Right lobe of liver (tissue), 6 donors: Measurements from ENCODE around the gene ARFGAP2. TPM values are rescaled to one million over a fixed set of nuclear protein-coding genes. Genes with fewer than 3 reads are reported as not detected.

Experiments used
- ATAC-seq, 4 donors: fragments of 200-7000 bp; cut with Tn5 transposase; one replicate each; pipeline ENCODE4 v1.9.1; 2020; ENCODE audit warnings: mild to moderate bottlenecking in 4 of 4, moderate library complexity in 4 of 4
- DNase-seq, 3 donors: peaks; one replicate each; pipeline ENCODE4 v3.0.0-alpha.2; 2020
- H3K27ac ChIP-seq, 3 donors: fragments of 200-600 bp; one replicate each; pipeline ENCODE4 v1.8.0; 2022
- H3K27me3 ChIP-seq, 2 donors: fragments of 200-600 bp; one replicate each; pipeline ENCODE4 v1.8.0; 2022
- H3K36me3 ChIP-seq, 4 donors: fragments of 200-600 bp; sonication (generic) in 1 of 4; one replicate each; pipeline versions ENCODE4 v1.5.1 to v1.8.0; 2017 to 2022; ENCODE audit warnings: control low read depth in 1 of 4
- H3K4me1 ChIP-seq, 4 donors: fragments of 200-600 bp; sonication (generic) in 1 of 4; one replicate each; pipeline versions ENCODE4 v1.5.1 to v1.8.0; 2017 to 2022; ENCODE audit warnings: control low read depth in 1 of 4
- H3K4me3 ChIP-seq, 3 donors: fragments of 200-600 bp; one replicate each; pipeline ENCODE4 v1.8.0; 2022
- H3K9me3 ChIP-seq, 4 donors: fragments of 200-600 bp; sonication (generic) in 1 of 4; one replicate each; pipeline versions ENCODE4 v1.5.1 to v1.8.0; 2017 to 2022; ENCODE audit warnings: control low read depth in 1 of 4
- POLR2A ChIP-seq: fragments of 450-650 bp; IDR thresholded peaks from one replicate; pipeline ENCODE4 v1.6.1; 2017; ENCODE audit warnings: antibody characterized with exemption, mild to moderate bottlenecking
- WGBS: methylation state at CpG from one replicate; pipeline ENCODE4 v1.1.6; 2018; ENCODE audit warnings: low coverage, low lambda C conversion rate; ENCODE audit not compliant: insufficient coverage; ENCODE audit errors: missing lambda C conversion rate; 5-methylcytosine and 5-hydroxymethylcytosine counted together
- intact Hi-C, 2 donors: fragments of 100-400 bp; cut with DNase I; formaldehyde crosslinking; loops; one replicate each; pipeline versions ENCODE4 v1.11.2 to v1.14.1; 2022
- total RNA-seq, 6 experiments: library from RNA; depleted of rRNA in 2 of 6; stranded (reverse); fragments of >200 nt in 2 of 6; fragmentation: NEBNext Ultra II Directional in 3 of 6; extraction: Animal tissue kit (Norgen Biotek cat#: 25700) in 3 of 6; gene quantifications; one replicate each; pipeline versions ENCODE4 v1.1.0 to v1.2.4, GENCODE V29; 2016 to 2023
- TF ChIP-seq, protein P1 (sequence below), 4 donors: fragments of 200-600 bp in 3 of 4; fragments of 450-650 bp in 1 of 4; IDR thresholded peaks; one replicate each; pipeline versions ENCODE4 v1.5.1 to v1.8.0; 2016 to 2022; ENCODE audit warnings: antibody characterized with exemption in 4 of 4, mild to moderate bottlenecking in 2 of 4
- donor health status: DM: no; HTN: yes; CAD: no.
- donor health status: DM: no; HTN: no; CAD: no.
- donor health status: DM: no; HTN: no; CAD: no.
- donor health status: DM: no; HTN: yes; CAD: no.
- donor health status: DM: no; HTN: yes; CAD: no.

Gene ARFGAP2
- total RNA-seq, 6 experiments from 2014 or later: 37.7 to 64.4 (median 62.1) TPM

DNA sequence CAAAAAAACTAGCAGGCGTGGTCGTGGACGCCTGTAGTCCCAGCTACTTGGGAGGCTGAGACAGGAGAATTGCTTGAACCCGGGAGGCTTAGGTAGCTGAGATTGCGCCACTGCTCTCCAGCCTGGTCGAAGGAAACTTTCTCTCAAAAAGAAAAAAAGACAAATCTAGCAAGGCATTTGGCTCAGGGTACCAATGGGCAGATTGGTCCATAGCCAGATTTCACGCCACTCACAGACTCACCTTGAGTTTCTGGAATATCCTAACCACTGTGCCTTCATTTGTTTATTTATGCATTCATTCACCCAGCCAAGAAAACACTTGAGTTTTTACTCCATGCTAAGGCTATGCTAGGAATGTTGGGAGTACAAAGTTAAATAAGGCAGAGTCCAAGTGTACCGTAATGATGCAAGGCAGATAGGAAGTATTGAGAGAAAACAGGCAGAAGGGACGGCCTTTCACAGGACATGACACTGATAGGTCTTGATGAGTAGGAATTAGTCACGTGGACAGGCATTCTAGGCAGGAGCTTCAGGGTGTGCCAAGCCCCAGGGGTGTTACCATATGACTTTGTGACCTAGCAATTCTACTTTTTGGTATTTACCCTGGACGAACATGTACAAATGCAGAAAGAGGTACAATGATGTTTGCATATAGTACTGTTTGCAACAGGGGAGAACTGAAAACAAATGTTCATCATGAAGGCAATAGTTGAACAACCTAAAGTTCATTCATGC lies 12.6 kb upstream of the ARFGAP2 start:
- peaks cover 0 to 51% (median 17%) of the 10 kb centered on the region in 4 donors for H3K4me1 ChIP-seq
- H3K4me3 ChIP-seq: no peak overlapping the region
- ATAC-seq: peak; percentile 64 to 77 (median 68)
- no peak for TF ChIP-seq POLR2A
- TF ChIP-seq, protein P1, sequence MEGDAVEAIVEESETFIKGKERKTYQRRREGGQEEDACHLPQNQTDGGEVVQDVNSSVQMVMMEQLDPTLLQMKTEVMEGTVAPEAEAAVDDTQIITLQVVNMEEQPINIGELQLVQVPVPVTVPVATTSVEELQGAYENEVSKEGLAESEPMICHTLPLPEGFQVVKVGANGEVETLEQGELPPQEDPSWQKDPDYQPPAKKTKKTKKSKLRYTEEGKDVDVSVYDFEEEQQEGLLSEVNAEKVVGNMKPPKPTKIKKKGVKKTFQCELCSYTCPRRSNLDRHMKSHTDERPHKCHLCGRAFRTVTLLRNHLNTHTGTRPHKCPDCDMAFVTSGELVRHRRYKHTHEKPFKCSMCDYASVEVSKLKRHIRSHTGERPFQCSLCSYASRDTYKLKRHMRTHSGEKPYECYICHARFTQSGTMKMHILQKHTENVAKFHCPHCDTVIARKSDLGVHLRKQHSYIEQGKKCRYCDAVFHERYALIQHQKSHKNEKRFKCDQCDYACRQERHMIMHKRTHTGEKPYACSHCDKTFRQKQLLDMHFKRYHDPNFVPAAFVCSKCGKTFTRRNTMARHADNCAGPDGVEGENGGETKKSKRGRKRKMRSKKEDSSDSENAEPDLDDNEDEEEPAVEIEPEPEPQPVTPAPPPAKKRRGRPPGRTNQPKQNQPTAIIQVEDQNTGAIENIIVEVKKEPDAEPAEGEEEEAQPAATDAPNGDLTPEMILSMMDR (IDR thresholded peaks at IDR 0.05): no peak
- H3K9me3 ChIP-seq: no peaks in the 10 kb centered on the region
- no peaks in the 10 kb centered on the region for H3K36me3 ChIP-seq
- 32% methylated on average over 11 of the region's 11 CpGs for WGBS
- H3K27ac ChIP-seq: peak overlapping the region in 2 of 3 donors; percentile 71 to 80
- peak; percentile 50 to 90 (median 72) for DNase-seq
- intact Hi-C loops: no loop called here
- H3K27me3 ChIP-seq: no peaks in the 10 kb centered on the region

DNA sequence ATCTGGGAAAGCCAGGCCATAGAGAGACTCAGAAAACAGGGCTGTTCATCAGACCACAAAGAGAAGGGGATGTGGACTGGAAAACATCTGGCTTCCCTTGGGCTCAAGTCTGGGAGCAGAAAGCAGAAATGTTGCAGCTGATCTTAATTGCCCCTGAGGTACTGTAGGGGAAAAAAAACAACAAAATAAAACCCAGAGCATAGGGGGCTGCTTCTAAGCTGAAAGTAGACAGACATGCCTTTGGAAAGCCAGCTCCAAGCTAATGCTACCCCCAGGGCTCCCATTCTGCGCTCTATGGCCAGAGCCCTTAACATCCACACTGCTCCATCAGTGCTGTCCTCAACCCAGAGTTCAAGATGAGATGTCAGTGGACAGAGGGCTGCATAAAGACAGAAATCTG lies 11.6 kb upstream of the ARFGAP2 start:
- no peaks in the 10 kb centered on the region for H3K9me3 ChIP-seq
- intact Hi-C loops: no loop called here
- DNase-seq (no peak), ATAC-seq (no peak)
- H3K4me3 ChIP-seq: no peak overlapping the region
- no peaks in the 10 kb centered on the region for H3K27me3 ChIP-seq
- no CpG with 5 or more reads among the region's 1 CpG for WGBS
- H3K27ac ChIP-seq: peak overlapping the region; percentile 60 to 80 (median 62)
- TF ChIP-seq, protein P1 (IDR thresholded peaks at IDR 0.05): no peak
- no peak for TF ChIP-seq POLR2A
- peaks cover 0 to 57% (median 22%) of the 10 kb centered on the region in 4 donors for H3K4me1 ChIP-seq
- no peaks in the 10 kb centered on the region for H3K36me3 ChIP-seq

DNA sequence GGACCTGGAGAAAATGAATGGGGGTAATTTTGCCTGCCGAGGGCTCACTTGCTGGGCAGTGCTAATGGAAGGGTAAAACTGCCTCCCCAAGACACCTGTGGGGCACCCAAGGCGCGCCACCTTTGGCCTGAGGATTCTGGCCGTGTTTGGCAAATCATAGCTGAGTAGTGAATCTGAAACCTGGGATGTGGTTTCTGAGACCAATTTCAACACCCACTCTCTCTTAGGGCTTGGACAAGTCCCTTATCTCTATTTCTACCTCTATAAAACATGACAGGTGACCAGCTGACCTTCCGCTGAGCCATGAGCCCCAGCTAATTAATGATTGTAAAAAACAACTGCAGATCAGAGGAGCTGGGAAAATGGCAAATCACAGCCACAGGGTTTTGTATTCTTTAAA lies 11.0 kb upstream of the ARFGAP2 start:
- Histone ChIP-seq H3K4me1 (peaks cover 0 to 57% (median 22%) of the 10 kb centered on the region in 4 donors), H3K4me3 (peak overlapping the region; percentile 58 to 74 (median 74)), H3K36me3 (no peaks in the 10 kb centered on the region), H3K27ac (peak overlapping the region; percentile 60 to 80 (median 62)), H3K27me3 (no peaks in the 10 kb centered on the region), H3K9me3 (no peaks in the 10 kb centered on the region)
- peak in 1 of 4 donors; percentile 10 for ATAC-seq
- no peak for DNase-seq
- intact Hi-C loops: no loop called here
- WGBS: 15% methylated on average over 4 of the region's 5 CpGs
- TF ChIP-seq, protein P1 (IDR thresholded peaks at IDR 0.05): no peak
- peak; percentile 32 for TF ChIP-seq POLR2A

DNA sequence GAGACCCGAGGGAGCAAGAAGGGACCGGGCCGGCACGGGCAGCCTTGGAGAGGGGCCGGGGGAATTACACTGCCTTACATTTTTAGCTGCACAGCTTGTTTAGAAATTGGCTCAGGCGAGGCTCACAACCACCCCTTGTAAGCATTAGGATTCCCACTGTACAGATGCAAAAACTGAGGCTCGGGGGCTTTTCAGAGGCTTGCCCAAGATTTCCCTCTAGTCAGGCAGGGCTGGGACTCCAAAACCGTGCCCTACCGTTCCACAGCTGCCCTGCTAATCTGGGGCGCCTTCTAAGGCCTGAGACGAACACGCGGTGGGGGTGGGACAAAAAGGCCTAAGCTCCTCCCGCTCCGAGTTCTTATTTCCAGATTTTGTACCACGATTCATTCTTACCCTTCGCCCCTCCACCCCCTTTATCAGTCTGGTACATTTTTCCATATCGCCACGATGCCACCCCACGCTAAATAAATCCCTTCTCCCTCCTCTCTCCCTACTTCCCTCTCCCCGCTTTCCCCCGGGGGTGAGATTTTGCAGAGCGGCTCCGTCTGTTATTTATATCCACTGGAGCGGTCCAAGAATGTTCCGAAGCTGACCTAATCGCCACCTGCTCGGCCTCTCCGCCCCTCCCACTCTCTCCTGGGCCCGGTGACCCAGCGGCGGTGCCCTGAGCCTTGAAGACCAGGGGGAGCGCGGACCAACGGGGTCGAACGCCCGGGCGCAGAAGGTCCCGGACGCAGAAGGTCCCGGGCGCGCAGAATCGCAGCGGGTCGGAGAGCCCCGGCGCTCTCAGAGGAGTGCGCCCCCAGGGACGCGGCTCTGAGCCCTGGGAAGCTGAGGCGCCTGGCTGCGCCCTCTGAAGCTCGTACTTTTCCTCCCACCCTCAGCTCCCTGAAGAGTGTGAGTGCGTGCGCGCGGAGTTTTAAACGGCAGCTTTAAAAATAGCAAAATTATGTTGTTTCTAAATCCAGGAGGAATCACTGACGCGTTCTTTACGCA lies 10.3 kb upstream of the ARFGAP2 start:
- DNase-seq (peak in 1 of 3 donors; percentile 62), ATAC-seq (peak; percentile 1 to 28 (median 8))
- intact Hi-C loops: no loop called here
- peaks cover 0 to 55% (median 22%) of the 10 kb centered on the region in 4 donors for H3K4me1 ChIP-seq
- H3K9me3 ChIP-seq: no peaks in the 10 kb centered on the region
- H3K4me3 ChIP-seq: peak overlapping the region; percentile 58 to 74 (median 74)
- no peaks in the 10 kb centered on the region for H3K36me3 ChIP-seq
- 3% methylated on average over 43 of the region's 63 CpGs for WGBS
- H3K27ac ChIP-seq: peak overlapping the region; percentile 60 to 80 (median 62)
- TF ChIP-seq, protein P1 (IDR thresholded peaks at IDR 0.05): no peak
- peak; percentile 20 for TF ChIP-seq POLR2A
- H3K27me3 ChIP-seq: no peaks in the 10 kb centered on the region
